ENCODE results near the gene YBEY. TPM values are rescaled to one million over a fixed set of nuclear protein-coding genes. Genes with fewer than 3 reads are reported as not detected.
A peak's percentile ranks its signal among the peaks of the same experiment; 100 is the strongest.

The YBEY gene
- total and polyA plus RNA-seq, 7 experiments from 2014 or later = 8.8 to 20.1 (median 15.6) TPM

DNA sequence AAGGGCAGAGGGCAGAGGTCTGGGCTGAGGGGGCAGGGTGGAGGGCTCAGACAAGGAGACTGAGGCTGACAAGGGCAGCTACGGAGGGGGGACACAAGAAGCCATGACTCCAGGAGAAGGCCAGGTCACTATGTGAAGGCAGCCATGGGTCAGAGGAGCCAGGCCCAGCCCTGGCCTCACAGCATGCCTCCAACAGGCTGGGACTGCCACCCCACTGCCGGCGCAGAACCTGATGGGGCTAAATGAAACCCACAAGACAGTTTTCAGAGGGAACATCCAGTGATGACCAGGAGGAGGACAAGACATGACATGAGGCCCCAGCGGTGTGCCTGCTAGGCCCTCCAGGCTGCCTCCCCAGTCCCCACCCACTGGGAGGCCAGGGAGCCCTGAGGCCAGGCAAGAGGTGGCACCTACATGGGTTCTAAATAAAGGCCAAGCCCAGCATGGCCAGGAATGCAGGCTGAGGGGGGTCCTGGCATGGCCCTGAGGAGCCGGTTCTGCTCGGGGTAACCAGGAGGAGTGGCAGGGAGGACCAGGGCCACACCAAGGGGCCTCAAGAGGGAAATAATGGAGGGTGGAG is 30.3 kb upstream of the YBEY start:
- Mint-ChIP-seq H3K27me3 (no peaks in the 10 kb centered on the region), H3K4me3 (no peak overlapping the region), H3K4me1 (peaks cover 19 to 28% (median 24%) of the 10 kb centered on the region in 7 donors), H3K9me3 (no peaks in the 10 kb centered on the region), H3K27ac (peak overlapping the region in 3 of 9 donors; percentile 25 to 48 (median 38)), H3K36me3 (peaks cover 25 to 55% (median 35%) of the 10 kb centered on the region in 5 donors)
- Histone ChIP-seq H3K4me3 (ENCODE audit: low read length) (no peak overlapping the region), H3K36me3 (ENCODE audit: control insufficient read depth in 2 of 3, insufficient read depth in 3 of 3, low read length in 3 of 3) (peaks cover 21 to 96% (median 23%) of the 10 kb centered on the region in 3 experiments), H3K27me3 (ENCODE audit: control insufficient read depth in 2 of 2, insufficient read depth in 2 of 2, low read length in 2 of 2) (no peaks in the 10 kb centered on the region), H3K27ac (ENCODE audit: low read depth, low read length) (no peak overlapping the region), H3K9me3 (ENCODE audit: control insufficient read depth in 2 of 3, low read length in 3 of 3) (no peaks in the 10 kb centered on the region), H3K4me1 (ENCODE audit: control insufficient read depth in 2 of 2, insufficient read depth in 2 of 2, low read length in 2 of 2) (peaks cover 7 to 11% of the 10 kb centered on the region in 2 donors)
- DNase-seq (no peak), ATAC-seq (no peak)
- intact Hi-C loops (cut with micrococcal nuclease) = loop anchor here in 1 of 2 donors (2.0 kb wide), 1 partner anchor 27 kb away; the partner anchor contains the start of gene LSS
- ChIA-PET CTCF (no interaction called here), POLR2A (no interaction called here)

DNA sequence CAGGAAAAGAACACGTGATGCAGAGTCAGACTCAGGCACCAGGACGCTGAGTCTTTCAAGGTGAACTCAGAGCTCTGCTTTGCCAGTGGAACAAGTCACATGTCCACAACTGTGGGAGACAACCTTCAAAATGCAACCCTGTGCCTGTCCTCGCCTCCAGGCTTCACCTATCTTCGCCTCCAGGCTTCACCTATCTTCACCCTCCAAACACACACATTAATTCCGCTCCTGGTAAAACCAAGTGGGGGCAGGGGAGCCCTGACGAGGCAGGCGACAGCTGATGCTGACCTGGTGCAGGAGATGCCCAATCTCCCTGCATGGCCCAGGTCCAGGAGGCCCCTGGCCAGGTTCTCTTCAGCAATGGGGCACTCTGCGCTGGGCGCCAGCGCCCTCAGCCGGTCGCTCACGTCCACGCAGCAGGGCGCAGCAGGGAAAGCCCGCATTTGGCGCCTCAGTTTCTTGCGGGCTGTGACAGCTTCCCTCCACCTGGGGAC is 29.6 kb upstream of the YBEY start:
- H3K9me3 ChIP-seq (ENCODE audit: control insufficient read depth in 2 of 3, low read length in 3 of 3) = no peaks in the 10 kb centered on the region
- DNase-seq (no peak), ATAC-seq (no peak)
- H3K36me3 Mint-ChIP-seq = peaks cover 25 to 56% (median 36%) of the 10 kb centered on the region in 5 donors
- no peak overlapping the region for H3K27ac ChIP-seq (ENCODE audit: low read depth, low read length)
- CTCF ChIA-PET = no interaction called here
- H3K36me3 ChIP-seq (ENCODE audit: control insufficient read depth in 2 of 3, insufficient read depth in 3 of 3, low read length in 3 of 3) = peaks cover 19 to 98% (median 23%) of the 10 kb centered on the region in 3 experiments
- no peak overlapping the region for H3K4me3 Mint-ChIP-seq
- intact Hi-C loops (cut with micrococcal nuclease) = no loop called here
- H3K9me3 Mint-ChIP-seq = no peaks in the 10 kb centered on the region
- peaks cover 7 to 11% of the 10 kb centered on the region in 2 donors for H3K4me1 ChIP-seq (ENCODE audit: control insufficient read depth in 2 of 2, insufficient read depth in 2 of 2, low read length in 2 of 2)
- POLR2A ChIA-PET = no interaction called here
- H3K27ac Mint-ChIP-seq = peak overlapping the region in 2 of 9 donors; percentile 43 to 58
- no peaks in the 10 kb centered on the region for H3K27me3 Mint-ChIP-seq
- H3K4me3 ChIP-seq (ENCODE audit: low read length) = no peak overlapping the region
- peaks cover 19 to 24% (median 21%) of the 10 kb centered on the region in 7 donors for H3K4me1 Mint-ChIP-seq
- H3K27me3 ChIP-seq (ENCODE audit: control insufficient read depth in 2 of 2, insufficient read depth in 2 of 2, low read length in 2 of 2) = no peaks in the 10 kb centered on the region

DNA sequence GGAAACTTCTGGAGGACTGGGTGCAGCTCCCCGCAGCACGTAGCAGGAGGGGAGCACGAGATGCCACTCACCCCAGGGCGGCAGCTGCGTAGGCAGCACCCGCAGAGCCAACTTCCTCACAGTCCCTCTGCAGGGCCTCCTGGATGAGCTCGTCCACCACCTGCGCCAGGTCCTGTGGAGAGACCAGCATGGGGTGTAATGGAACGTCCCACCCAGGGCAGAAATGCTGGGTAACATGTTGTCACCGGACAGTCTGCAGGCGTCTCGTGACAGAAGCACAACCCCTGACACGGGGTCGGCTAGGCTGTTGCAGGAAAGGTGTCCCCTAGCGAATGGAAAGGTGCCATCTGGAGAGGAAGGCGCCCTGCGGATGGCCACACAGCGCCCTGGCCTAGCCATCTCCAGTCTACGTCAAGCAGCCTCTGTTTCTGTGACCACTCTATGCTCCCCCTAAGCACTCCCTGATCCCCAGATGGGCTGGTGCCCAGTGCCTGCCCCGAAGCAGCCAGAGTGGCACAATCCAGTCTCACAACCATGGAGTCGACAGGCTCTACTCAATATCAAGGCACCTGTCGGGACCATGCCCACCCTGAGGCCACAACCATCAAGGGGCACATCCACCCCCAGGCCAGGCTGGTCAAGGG is 22.0 kb upstream of the YBEY start:
- ATAC-seq (no peak), DNase-seq (no peak)
- no peaks in the 10 kb centered on the region for H3K27me3 Mint-ChIP-seq
- H3K36me3 ChIP-seq (ENCODE audit: control insufficient read depth in 2 of 3, insufficient read depth in 3 of 3, low read length in 3 of 3) = peaks cover 6 to 92% (median 12%) of the 10 kb centered on the region in 3 experiments
- H3K27me3 ChIP-seq (ENCODE audit: control insufficient read depth in 2 of 2, insufficient read depth in 2 of 2, low read length in 2 of 2) = no peaks in the 10 kb centered on the region
- H3K36me3 Mint-ChIP-seq = peaks cover 10 to 37% (median 18%) of the 10 kb centered on the region in 5 donors
- H3K4me3 ChIP-seq (ENCODE audit: low read length) = no peak overlapping the region
- H3K4me3 Mint-ChIP-seq = no peak overlapping the region
- ChIA-PET CTCF (no interaction called here), POLR2A (no interaction called here)
- H3K27ac ChIP-seq (ENCODE audit: low read depth, low read length) = no peak overlapping the region
- no peak overlapping the region for H3K27ac Mint-ChIP-seq
- no peaks in the 10 kb centered on the region for H3K9me3 Mint-ChIP-seq
- intact Hi-C loops (cut with micrococcal nuclease) = no loop called here
- peaks cover 0 to 5% (median 0%) of the 10 kb centered on the region in 7 donors for H3K4me1 Mint-ChIP-seq
- H3K4me1 ChIP-seq (ENCODE audit: control insufficient read depth in 2 of 2, insufficient read depth in 2 of 2, low read length in 2 of 2) = no peaks in the 10 kb centered on the region
- H3K9me3 ChIP-seq (ENCODE audit: control insufficient read depth in 2 of 3, low read length in 3 of 3) = no peaks in the 10 kb centered on the region

DNA sequence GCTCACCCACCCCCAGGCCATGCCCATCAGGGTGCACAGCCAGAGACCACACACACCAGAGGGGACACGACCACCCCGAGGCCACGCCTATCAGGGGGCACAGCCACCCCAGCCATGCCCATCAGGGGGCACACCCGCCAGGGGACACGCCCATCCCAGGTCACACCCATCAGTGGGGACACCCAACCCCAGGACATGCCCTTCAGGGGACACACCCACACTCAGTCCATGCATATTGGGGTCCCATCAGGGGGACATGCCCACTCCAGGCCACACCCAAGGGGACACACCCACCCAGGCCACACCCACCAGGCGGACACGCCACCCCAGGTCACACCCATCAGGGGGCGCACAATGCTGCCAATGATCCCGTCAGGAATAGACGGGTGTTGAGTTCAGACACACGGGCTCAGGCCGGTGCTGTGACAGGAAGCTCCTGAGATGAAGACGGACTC is 21.4 kb upstream of the YBEY start:
- ATAC-seq = peak; percentile 10
- no peaks in the 10 kb centered on the region for H3K9me3 ChIP-seq (ENCODE audit: control insufficient read depth in 2 of 3, low read length in 3 of 3)
- Mint-ChIP-seq H3K27ac (no peak overlapping the region), H3K27me3 (no peaks in the 10 kb centered on the region), H3K4me3 (no peak overlapping the region), H3K4me1 (peaks cover 0 to 5% (median 0%) of the 10 kb centered on the region in 7 donors), H3K9me3 (no peaks in the 10 kb centered on the region), H3K36me3 (peaks cover 10 to 40% (median 18%) of the 10 kb centered on the region in 5 donors)
- no peak for DNase-seq
- CTCF ChIA-PET = no interaction called here
- H3K27me3 ChIP-seq (ENCODE audit: control insufficient read depth in 2 of 2, insufficient read depth in 2 of 2, low read length in 2 of 2) = no peaks in the 10 kb centered on the region
- no peaks in the 10 kb centered on the region for H3K4me1 ChIP-seq (ENCODE audit: control insufficient read depth in 2 of 2, insufficient read depth in 2 of 2, low read length in 2 of 2)
- no peak overlapping the region for H3K4me3 ChIP-seq (ENCODE audit: low read length)
- intact Hi-C loops (cut with micrococcal nuclease) = no loop called here
- peaks cover 8 to 92% (median 16%) of the 10 kb centered on the region in 3 experiments for H3K36me3 ChIP-seq (ENCODE audit: control insufficient read depth in 2 of 3, insufficient read depth in 3 of 3, low read length in 3 of 3)
- POLR2A ChIA-PET = no interaction called here
- no peak overlapping the region for H3K27ac ChIP-seq (ENCODE audit: low read depth, low read length)

DNA sequence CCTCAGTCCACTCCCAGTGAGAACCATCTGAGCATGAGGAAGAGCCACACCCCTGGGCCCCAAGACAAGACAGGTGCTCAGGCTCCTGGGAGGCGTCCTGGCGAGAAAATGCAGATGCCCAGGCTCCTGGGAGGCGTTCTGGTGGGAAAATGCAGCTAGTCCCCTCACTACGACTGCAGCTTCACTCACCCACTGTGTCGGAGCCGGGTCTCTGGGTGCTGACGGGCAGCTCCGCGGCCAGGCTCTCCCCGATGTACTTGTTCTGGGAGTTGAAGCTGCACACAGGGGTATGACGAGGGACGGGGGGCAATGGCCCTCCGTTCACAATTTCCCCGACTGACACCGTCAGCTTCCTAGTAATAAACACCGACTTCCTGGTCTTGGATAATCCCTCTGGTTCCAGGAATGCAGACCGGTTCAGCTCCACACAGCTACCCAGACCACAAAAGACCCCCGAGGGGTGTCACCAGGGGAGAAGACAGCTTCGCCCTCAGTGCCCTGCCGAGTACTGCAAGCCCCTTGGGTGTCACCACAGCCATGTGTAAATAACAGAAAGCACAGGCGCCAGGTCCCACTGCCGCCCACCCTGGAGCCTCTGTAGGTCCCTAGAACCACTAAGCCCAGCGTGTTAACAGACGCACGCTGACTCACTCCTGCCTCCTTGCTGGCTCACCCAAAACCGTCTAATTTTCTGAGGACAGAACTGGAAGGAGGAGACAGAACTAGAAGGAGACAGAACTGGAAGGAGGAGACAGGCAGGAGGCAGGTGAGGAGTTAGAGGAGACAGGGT is 20.2 kb upstream of the YBEY start:
- no peak overlapping the region for H3K4me3 Mint-ChIP-seq
- Histone ChIP-seq H3K27me3 (ENCODE audit: control insufficient read depth in 2 of 2, insufficient read depth in 2 of 2, low read length in 2 of 2) (no peaks in the 10 kb centered on the region), H3K36me3 (ENCODE audit: control insufficient read depth in 2 of 3, insufficient read depth in 3 of 3, low read length in 3 of 3) (peaks cover 12 to 92% (median 15%) of the 10 kb centered on the region in 3 experiments), H3K4me1 (ENCODE audit: control insufficient read depth in 2 of 2, insufficient read depth in 2 of 2, low read length in 2 of 2) (no peaks in the 10 kb centered on the region), H3K9me3 (ENCODE audit: control insufficient read depth in 2 of 3, low read length in 3 of 3) (no peaks in the 10 kb centered on the region), H3K4me3 (ENCODE audit: low read length) (no peak overlapping the region), H3K27ac (ENCODE audit: low read depth, low read length) (no peak overlapping the region)
- ChIA-PET POLR2A (interaction anchor here (1.2 kb wide), 1 partner anchor 12 kb away, joined by 3 read pairs; no protein-coding TSS in a partner anchor), CTCF (no interaction called here)
- H3K4me1 Mint-ChIP-seq = peaks cover 0 to 5% (median 0%) of the 10 kb centered on the region in 7 donors
- no peak for DNase-seq
- H3K9me3 Mint-ChIP-seq = no peaks in the 10 kb centered on the region
- intact Hi-C loops (cut with micrococcal nuclease) = no loop called here
- H3K36me3 Mint-ChIP-seq = peaks cover 10 to 43% (median 14%) of the 10 kb centered on the region in 5 donors
- H3K27me3 Mint-ChIP-seq = no peaks in the 10 kb centered on the region
- no peak for ATAC-seq
- peak overlapping the region in 2 of 9 donors; percentile 19 to 28 for H3K27ac Mint-ChIP-seq

DNA sequence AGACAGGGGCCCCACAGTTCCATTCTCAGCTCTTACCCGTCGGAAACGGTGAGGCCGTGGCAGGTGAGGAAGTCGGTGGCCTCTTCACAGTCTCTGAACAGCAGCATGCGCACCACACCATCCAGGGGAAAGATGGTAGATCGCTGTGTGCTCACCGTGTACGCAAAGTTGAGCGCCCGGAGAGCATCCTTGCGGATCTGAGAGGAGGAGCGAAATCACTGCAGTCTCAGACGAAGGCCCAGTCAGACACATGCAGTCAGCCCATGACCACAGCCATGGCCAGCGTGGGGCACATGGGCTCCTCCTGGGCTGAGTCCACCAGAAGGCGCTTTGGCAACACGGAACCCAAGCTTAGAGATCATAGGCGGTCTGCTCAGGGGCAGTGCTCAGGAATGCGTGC is 19.2 kb upstream of the YBEY start:
- intact Hi-C loops (cut with micrococcal nuclease) = no loop called here
- Histone ChIP-seq H3K4me3 (ENCODE audit: low read length) (no peak overlapping the region), H3K27ac (ENCODE audit: low read depth, low read length) (no peak overlapping the region), H3K36me3 (ENCODE audit: control insufficient read depth in 2 of 3, insufficient read depth in 3 of 3, low read length in 3 of 3) (peaks cover 10 to 92% (median 15%) of the 10 kb centered on the region in 3 experiments), H3K27me3 (ENCODE audit: control insufficient read depth in 2 of 2, insufficient read depth in 2 of 2, low read length in 2 of 2) (no peaks in the 10 kb centered on the region), H3K4me1 (ENCODE audit: control insufficient read depth in 2 of 2, insufficient read depth in 2 of 2, low read length in 2 of 2) (no peaks in the 10 kb centered on the region), H3K9me3 (ENCODE audit: control insufficient read depth in 2 of 3, low read length in 3 of 3) (no peaks in the 10 kb centered on the region)
- peaks cover 10 to 40% (median 13%) of the 10 kb centered on the region in 5 donors for H3K36me3 Mint-ChIP-seq
- ATAC-seq = no peak
- DNase-seq = no peak
- H3K27ac Mint-ChIP-seq = peak overlapping the region in 2 of 9 donors; percentile 17 to 53
- no peaks in the 10 kb centered on the region for H3K9me3 Mint-ChIP-seq
- H3K4me3 Mint-ChIP-seq = no peak overlapping the region
- POLR2A ChIA-PET = no interaction called here
- H3K4me1 Mint-ChIP-seq = peaks cover 0 to 5% (median 0%) of the 10 kb centered on the region in 7 donors
- H3K27me3 Mint-ChIP-seq = no peaks in the 10 kb centered on the region
- CTCF ChIA-PET = interaction anchor here (0.6 kb wide), 1 partner anchor 21 kb away, joined by 4 read pairs; no protein-coding TSS in a partner anchor

All from naive thymus-derived CD4-positive, alpha-beta T cell (primary cell).